HepG2 (cell line): Measurements from ENCODE around the gene ERVMER34-1. TPM values are rescaled to one million over a fixed set of nuclear protein-coding genes. Genes with fewer than 3 reads are reported as not detected.

Experiments
- ATAD3A ChIP-seq: sonication (generic); formaldehyde crosslinking; IDR thresholded peaks from 2 replicates; pipeline ENCODE4 v1.4.0; 2020; ENCODE audit warnings: missing genetic modification reagents
- BCL6 ChIP-seq: IDR thresholded peaks from 2 replicates; pipeline ENCODE4 v1.6.1; 2016; ENCODE audit warnings: missing genetic modification reagents, missing compliant biosample characterization
- CAMTA2 ChIP-seq: sonication (generic); formaldehyde crosslinking; IDR thresholded peaks from 2 replicates; pipeline ENCODE4 v1.4.0; 2020; ENCODE audit warnings: mild to moderate bottlenecking, missing genetic modification reagents, borderline replicate concordance
- ETV5 ChIP-seq: IDR thresholded peaks from 2 replicates; pipeline ENCODE4 v1.6.1; 2018; ENCODE audit warnings: missing biosample characterization, missing genetic modification reagents, inconsistent platforms, borderline replicate concordance
- KDM2A ChIP-seq: sonication (generic); formaldehyde crosslinking; IDR thresholded peaks from 2 replicates; pipeline ENCODE4 v1.4.0; 2020; ENCODE audit warnings: low read depth, missing genetic modification reagents, borderline replicate concordance
- MBD4 ChIP-seq: IDR thresholded peaks from 2 replicates; pipeline ENCODE4 v1.6.1; 2012; ENCODE audit warnings: low read length, inconsistent platforms, borderline replicate concordance
- NR1H2 ChIP-seq: sonication (generic); formaldehyde crosslinking; IDR thresholded peaks from 2 replicates; pipeline ENCODE4 v1.8.1; 2022; ENCODE audit warnings: low read depth, missing genetic modification reagents, borderline replicate concordance
- PITX1 ChIP-seq: sonication (generic); formaldehyde crosslinking; IDR thresholded peaks from 2 replicates; pipeline ENCODE4 v1.5.1; 2020; ENCODE audit warnings: mild to moderate bottlenecking, missing genetic modification reagents
- TBX3 ChIP-seq: fragments of 450-650 bp; IDR thresholded peaks from 2 replicates; pipeline ENCODE4 v1.6.1; 2017; ENCODE audit warnings: antibody characterized with exemption, mild to moderate bottlenecking, inconsistent platforms, borderline replicate concordance
- TGIF2 ChIP-seq: IDR thresholded peaks from 2 replicates; pipeline ENCODE4 v1.6.1; 2016; ENCODE audit warnings: control low read depth, missing compliant biosample characterization
- ZBTB2 ChIP-seq: sonication (generic); formaldehyde crosslinking; IDR thresholded peaks from 2 replicates; pipeline ENCODE4 v1.8.0; 2022; ENCODE audit warnings: low read depth, missing genetic modification reagents
- ZBTB37 ChIP-seq: sonication (generic); formaldehyde crosslinking; IDR thresholded peaks from 2 replicates; pipeline ENCODE4 v1.4.0; 2020; ENCODE audit warnings: mild to moderate bottlenecking, missing genetic modification reagents
- ZHX1 ChIP-seq: sonication (generic); formaldehyde crosslinking; IDR thresholded peaks from 2 replicates; pipeline ENCODE4 v1.8.1; 2022; ENCODE audit warnings: low read depth, mild to moderate bottlenecking, missing genetic modification reagents
- ZNF280D ChIP-seq: sonication (generic); formaldehyde crosslinking; IDR thresholded peaks from 2 replicates; pipeline ENCODE4 v1.5.1; 2020; ENCODE audit warnings: mild to moderate bottlenecking, missing genetic modification reagents
- ZNF580 ChIP-seq: IDR thresholded peaks from 2 replicates; pipeline ENCODE4 v1.6.1; 2016; ENCODE audit warnings: low read depth, borderline replicate concordance
- ZNF639 ChIP-seq: conservative IDR thresholded peaks from 2 replicates; pipeline ENCODE4 v1.6.1; 2018; ENCODE audit warnings: missing genetic modification reagents
- ZNF740 ChIP-seq: sonication (generic); formaldehyde crosslinking; IDR thresholded peaks from 2 replicates; pipeline ENCODE4 v1.4.0; 2020; ENCODE audit warnings: missing genetic modification reagents
- ZNF839 ChIP-seq: sonication (generic); formaldehyde crosslinking; IDR thresholded peaks from 2 replicates; pipeline ENCODE4 v1.4.0; 2020; ENCODE audit warnings: missing genetic modification reagents, mild to moderate bottlenecking, borderline replicate concordance
- polyA plus RNA-seq, 8 experiments: library from polyadenylated mRNA; depleted of rRNA in 3 of 8; stranded (reverse) in 7 of 8; unstranded in 1 of 8; fragments of >200 nt; fragmentation: Illumina TruSeq in 4 of 8; extraction: Trizol in 4 of 8; gene quantifications; 2 replicates each; pipeline versions ENCODE4 v1.2.1 to v1.2.3, GENCODE V29; 2011 to 2016; ENCODE audit warnings: low read depth in 4 of 8, missing spikeins in 1 of 8, mixed read lengths in 1 of 8; ENCODE audit not compliant: insufficient read depth in 1 of 8
- total RNA-seq, 5 experiments: library from RNA; depleted of rRNA; stranded (reverse); fragments of >200 nt; fragmentation: Illumina TruSeq; extraction: Trizol; gene quantifications; 2 replicates each; pipeline ENCODE4 v1.2.3, GENCODE V29; 2016; ENCODE audit warnings: low read depth in 1 of 5

The ERVMER34-1 gene
- total and polyA plus RNA-seq, 2 of the 13 experiments (the other 11 are each of a cell fraction or from before 2014, with no cell fraction given): 0.04 to 0.35 TPM

GRCh38 chr4:52713456-52713937, 37.7 kb downstream of the ERVMER34-1 start (continued):
- TF ChIP-seq ZHX1 (CRISPR knock-in tag): no peak
- TF ChIP-seq ETV5: no peak
- TF ChIP-seq BCL6 (CRISPR knock-in tag): 0 out of 2 replicates have a peak, but pooled peaks have one; percentile 15
- no peak for TF ChIP-seq CAMTA2 (CRISPR knock-in tag)
- TF ChIP-seq NR1H2: no peak
- TF ChIP-seq TGIF2 (CRISPR knock-in tag): peak; percentile 60; the same call in 1 of the 2 replicates
- TF ChIP-seq KDM2A (CRISPR knock-in tag): 0 out of 2 replicates have a peak, but pooled peaks have one; percentile 44
- TF ChIP-seq ZBTB2 (CRISPR knock-in tag): peak; percentile 19; the same call in 1 of the 2 replicates
- 0 out of 2 replicates have a peak, but pooled peaks have one; percentile 47 for TF ChIP-seq ZNF580 (CRISPR knock-in tag)
- TF ChIP-seq ZNF740: no peak
- 0 out of 2 replicates have a peak, but pooled peaks have one; percentile 21 for TF ChIP-seq PITX1 (CRISPR knock-in tag)
- peak; percentile 78 for TF ChIP-seq ZNF280D
- TF ChIP-seq ZBTB37 (CRISPR knock-in tag): no peak
- no peak for TF ChIP-seq ZNF839
- TF ChIP-seq ZNF639 (CRISPR knock-in tag): no peak
- TF ChIP-seq TBX3: 0 out of 2 replicates have a peak, but pooled peaks have one; percentile 22
- TF ChIP-seq MBD4: no peak
- TF ChIP-seq ATAD3A: no peak
